Measurements from ENCODE around the gene TMEM156. TPM values are rescaled to one million over a fixed set of nuclear protein-coding genes. Genes with fewer than 3 reads are reported as not detected.

The TMEM156 gene
- total and polyA plus RNA-seq, 2 donors (not counting 3 experiments of a cell fraction or from before 2014, with no cell fraction given): 0.39 to 1.00 TPM

DNA sequence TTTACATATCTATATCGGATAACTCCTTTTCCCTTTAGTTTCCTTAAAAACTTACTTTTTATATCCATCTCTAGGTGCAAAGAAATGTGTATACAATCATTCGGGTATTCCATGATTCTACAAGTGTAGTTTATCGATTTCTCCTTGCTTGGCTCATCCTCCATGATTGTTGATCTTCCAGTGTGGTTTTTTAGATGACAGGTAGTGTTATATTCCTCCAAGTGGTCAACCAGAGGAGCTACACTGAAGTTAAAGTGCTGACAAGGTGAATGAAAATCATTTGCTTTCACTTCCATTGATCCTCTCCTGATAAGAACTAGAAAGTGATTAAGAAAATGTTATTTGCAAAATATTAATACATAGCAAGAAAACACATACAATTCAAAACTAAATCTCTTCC lies 38.5 kb downstream of the TMEM156 start:
- H2AFZ ChIP-seq (ENCODE audit: low read depth, low read length): no peak overlapping the region
- dilution Hi-C loops (cut with MboI; ENCODE audit: extremely low pct_ligation_motif_present, low sequenced_read_pairs) (no loop called here), intact Hi-C loops (cut with micrococcal nuclease) (no loop called here)
- FAIRE-seq: no peak
- BruUV-seq (replicated peaks): no TSS peak
- no peaks in the 10 kb centered on the region for H3K9me3 ChIP-seq (replicated peaks; ENCODE audit: control insufficient read depth, insufficient read depth, low read length)
- no peaks in the 10 kb centered on the region for H3K9me1 ChIP-seq (replicated peaks; ENCODE audit: control insufficient read depth, extremely low read depth, insufficient read depth, low read length)
- DNase-seq (ENCODE audit: low read depth, low spot score): no peak
- TF ChIP-seq POLR2A (IDR thresholded peaks at IDR 0.05; ENCODE audit: low read depth, low read length): no peak
- no peak for TF ChIP-seq CTCF (IDR thresholded peaks at IDR 0.05; ENCODE audit: extremely low read depth in 1 of 2, insufficient read depth in 1 of 2, low read depth in 1 of 2, low read length in 2 of 2)
- no peak for TF ChIP-seq EZH2 (IDR thresholded peaks at IDR 0.05; ENCODE audit: borderline replicate concordance, low read depth, low read length, severe bottlenecking)
- TF ChIP-seq POLR2AphosphoS5 (IDR thresholded peaks at IDR 0.05; ENCODE audit: insufficient read depth, low read depth, low read length): no peak
- TF ChIP-seq JUN (IDR thresholded peaks at IDR 0.05; ENCODE audit: borderline replicate concordance, insufficient read depth, insufficient read length, low read depth): no peak
- no peak for TF ChIP-seq FOS (IDR thresholded peaks at IDR 0.05; ENCODE audit: borderline replicate concordance, insufficient read depth, low read length)
- TF ChIP-seq MYC (IDR thresholded peaks at IDR 0.05; ENCODE audit: low read depth, low read length): no peak
- TF ChIP-seq, protein P1, sequence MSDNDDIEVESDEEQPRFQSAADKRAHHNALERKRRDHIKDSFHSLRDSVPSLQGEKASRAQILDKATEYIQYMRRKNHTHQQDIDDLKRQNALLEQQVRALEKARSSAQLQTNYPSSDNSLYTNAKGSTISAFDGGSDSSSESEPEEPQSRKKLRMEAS (IDR thresholded peaks at IDR 0.05; ENCODE audit: insufficient read depth, insufficient read length): no peak
- no peak for TF ChIP-seq GATA2 (IDR thresholded peaks at IDR 0.05; ENCODE audit: insufficient read depth, insufficient read length, low read depth, low read length)
- H3K79me2 ChIP-seq (ENCODE audit: control insufficient read depth, insufficient read depth, low read length): no peaks in the 10 kb centered on the region
- H4K20me1 ChIP-seq (replicated peaks; ENCODE audit: control insufficient read depth, extremely low read depth, insufficient read depth, low read length): no peaks in the 10 kb centered on the region
- POLR2A ChIA-PET: no interaction called here
- peaks cover 3% of the 10 kb centered on the region for H3K4me1 ChIP-seq (ENCODE audit: control insufficient read depth, extremely low read depth, insufficient read depth, low read length)
- H3K27me3 ChIP-seq (ENCODE audit: control insufficient read depth in 2 of 2, insufficient read depth in 2 of 2, low read length in 2 of 2): no peaks in the 10 kb centered on the region
- H3K27ac ChIP-seq (ENCODE audit: insufficient read depth, low read depth, low read length): no peak overlapping the region
- no peaks in the 10 kb centered on the region for H3K36me3 ChIP-seq (ENCODE audit: control insufficient read depth in 2 of 2, extremely low read depth in 1 of 2, insufficient read depth in 2 of 2, low read length in 2 of 2)
- H3K4me3 ChIP-seq (replicated peaks in 1 of 3; ENCODE audit: insufficient read depth in 1 of 3, low read depth in 1 of 3, low read length in 3 of 3): no peak overlapping the region
- CTCF ChIA-PET: interaction anchor here (1.1 to 1.2 kb wide), 4 partner anchors 8 to 51 kb away, joined by 3 to 5 read pairs (median 4); no protein-coding TSS in a partner anchor
- H3K9ac ChIP-seq (replicated peaks; ENCODE audit: extremely low read depth, insufficient read depth, low read length): no peak overlapping the region
- no peak overlapping the region for H3K4me2 ChIP-seq (ENCODE audit: insufficient read depth, low read length)
